Raji (cell line): ENCODE results near the gene DKK3.

ENCODE experiments used
- POLR2A ChIP-seq: IDR thresholded peaks from 2 replicates; pipeline ENCODE4 v1.6.1; 2011; ENCODE audit warnings: low read depth, low read length, control low read depth; ENCODE audit not compliant: insufficient read depth

DKK3 gene

DNA sequence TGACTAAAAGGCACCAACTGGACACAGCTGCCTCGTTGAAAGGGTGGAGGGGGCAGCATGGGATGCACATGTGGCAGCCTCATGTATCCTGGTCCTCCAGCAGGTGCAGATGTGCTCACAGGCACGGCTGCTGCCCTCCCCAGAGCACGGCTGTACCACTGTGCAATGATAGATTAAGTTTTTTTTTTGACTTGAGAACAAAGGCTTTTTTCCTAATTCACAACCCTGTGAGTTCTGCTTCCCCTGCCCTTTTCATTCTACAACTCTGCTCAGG lies 11.4 kb downstream of the DKK3 start:
- no peak for TF ChIP-seq POLR2A

GRCh38 chr11:11996321-11997048 lies 11.9 kb downstream of the DKK3 start:
- no peak for TF ChIP-seq POLR2A

- no peak for TF ChIP-seq POLR2A
These were observed 12.8 kb downstream of the DKK3 start for GRCh38 chr11:11995601-11996000.

GRCh38 chr11:11993839-11994238 lies 14.6 kb downstream of the DKK3 start:
- no peak for TF ChIP-seq POLR2A

GRCh38 chr11:11992257-11993212 lies 15.9 kb downstream of the DKK3 start:
- TF ChIP-seq POLR2A: no peak

GRCh38 chr11:11989774-11990744 lies 18.4 kb downstream of the DKK3 start:
- TF ChIP-seq POLR2A: no peak

GRCh38 chr11:11988681-11989261 lies 19.7 kb downstream of the DKK3 start:
- no peak for TF ChIP-seq POLR2A

DNA sequence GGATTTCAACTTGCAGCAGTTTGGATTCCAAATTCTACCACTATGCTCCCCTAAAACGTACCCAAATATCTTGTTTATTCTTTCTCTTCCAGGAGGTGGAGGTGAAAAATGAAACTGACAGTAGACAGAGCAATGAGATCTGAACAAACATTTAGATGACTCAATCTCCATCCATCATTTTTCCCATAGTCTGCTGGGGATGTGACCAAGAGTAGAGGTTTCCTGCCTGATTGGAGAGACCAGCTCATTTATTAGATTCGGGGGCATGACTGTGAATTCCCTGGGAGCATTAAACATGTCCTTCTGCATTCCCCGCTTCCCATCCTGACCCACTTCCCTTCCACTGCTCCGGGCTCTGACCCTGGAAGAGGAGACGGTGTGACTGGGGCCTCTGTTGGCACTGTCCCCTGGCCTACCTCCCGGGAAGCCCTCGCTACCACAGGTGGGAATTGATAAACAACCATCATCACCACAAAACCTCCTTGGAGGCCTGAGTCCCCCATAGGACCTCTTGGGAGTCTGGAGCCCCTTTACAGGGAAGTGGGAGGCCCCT lies 20.3 kb downstream of the DKK3 start:
- no peak for TF ChIP-seq POLR2A

DNA sequence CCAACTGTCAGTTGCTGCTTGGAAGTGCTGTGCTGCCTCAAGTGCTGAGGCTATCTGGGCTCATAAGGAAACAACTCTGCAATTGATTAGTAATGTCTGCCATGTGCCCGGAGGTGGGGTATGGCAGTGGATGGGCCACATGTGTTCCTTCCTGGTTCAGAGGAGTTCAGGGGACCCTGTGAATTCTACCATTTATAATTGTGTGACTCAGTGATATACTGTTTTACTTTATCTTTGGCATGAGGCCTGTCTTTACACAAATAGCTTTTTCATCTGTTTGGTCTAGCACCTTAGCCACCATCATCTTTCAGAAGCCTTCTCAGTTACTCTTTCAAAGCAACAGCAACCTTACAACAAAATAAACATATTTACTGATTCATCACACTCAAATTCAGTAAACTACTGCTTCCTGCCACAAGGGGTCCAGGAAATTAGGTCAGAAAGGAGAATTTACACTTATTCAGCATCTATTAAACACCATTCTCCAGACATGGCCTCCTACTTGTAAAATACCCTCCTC lies 20.9 kb downstream of the DKK3 start:
- TF ChIP-seq POLR2A: no peak

DNA sequence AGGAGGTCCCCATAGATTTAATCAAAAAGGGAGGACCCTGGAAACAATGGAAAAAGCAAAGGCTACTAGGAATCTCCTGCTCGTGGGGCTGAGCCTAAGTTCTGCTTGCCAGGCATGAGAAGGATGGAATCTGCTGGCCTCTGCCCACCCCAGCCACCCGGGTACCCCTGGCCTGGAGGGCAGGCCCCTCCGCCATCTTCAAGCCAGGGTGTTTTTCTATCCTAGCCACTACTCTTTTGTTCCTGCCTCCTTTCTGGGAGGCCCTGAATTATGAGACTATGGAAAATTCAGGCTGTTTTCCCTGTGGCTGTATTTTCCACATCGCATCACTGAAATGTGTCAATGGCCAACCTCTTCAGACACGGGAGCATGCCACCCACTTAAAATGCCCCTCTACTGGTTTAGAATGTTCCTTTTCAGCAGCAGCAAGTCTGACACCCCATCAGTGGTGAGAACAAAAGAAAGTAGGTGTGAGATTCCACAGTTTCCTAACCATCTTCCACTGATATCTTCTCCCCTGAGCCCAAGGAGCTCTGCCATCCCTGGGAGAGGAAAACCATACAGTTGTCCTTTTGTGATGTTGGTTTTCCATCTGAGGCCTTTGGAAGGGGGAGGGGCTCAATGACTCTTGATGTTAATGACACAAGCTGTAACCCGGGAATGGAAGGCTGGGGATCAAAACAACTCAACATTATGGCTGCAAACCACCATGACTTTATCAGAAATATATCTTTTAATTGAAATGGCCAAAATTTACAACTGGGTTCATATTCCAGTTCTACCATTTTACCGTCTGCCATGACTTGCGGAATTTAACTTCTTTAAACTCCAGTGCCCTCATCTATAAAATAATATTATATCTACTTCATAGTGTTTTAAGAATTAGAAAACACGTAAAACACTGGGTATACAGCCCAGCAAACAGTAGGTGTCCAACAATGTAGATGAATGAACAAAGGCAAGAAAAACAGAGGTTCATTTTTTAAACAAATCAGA lies 22.2 kb downstream of the DKK3 start:
- no peak for TF ChIP-seq POLR2A

DNA sequence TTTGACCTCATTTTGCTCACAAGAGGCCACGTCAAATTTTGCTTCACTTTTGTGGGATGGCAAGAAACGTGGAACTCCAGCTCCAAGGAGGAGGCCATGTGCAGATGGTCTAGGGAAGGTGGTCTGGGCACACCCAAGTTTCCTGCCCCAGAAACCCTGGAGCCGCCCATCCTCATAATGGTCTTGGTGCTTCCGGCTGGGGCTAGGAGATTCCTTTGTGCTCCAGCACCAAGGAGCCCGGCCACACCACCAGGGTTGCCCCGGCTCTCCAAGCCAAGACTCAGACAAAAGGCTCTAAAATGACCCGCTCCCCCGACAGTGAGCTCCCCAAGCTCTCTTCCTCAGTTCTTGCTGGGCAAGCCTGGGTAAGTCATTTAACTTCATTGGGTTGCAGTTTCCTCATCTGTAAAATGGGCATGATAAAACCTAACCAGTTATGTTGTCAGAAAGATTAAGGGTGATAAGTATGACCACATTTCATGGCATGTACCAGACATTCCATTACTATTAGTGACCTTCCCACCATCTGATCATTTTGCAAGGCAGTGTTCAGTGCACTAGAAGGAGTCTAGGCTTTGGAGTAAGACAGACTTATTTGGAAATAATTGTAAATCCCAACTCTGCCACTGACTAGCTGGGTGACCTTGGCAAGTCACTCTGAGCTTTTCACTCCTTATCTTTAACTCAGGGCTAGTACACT lies 23.3 kb downstream of the DKK3 start:
- TF ChIP-seq POLR2A: no peak

DNA sequence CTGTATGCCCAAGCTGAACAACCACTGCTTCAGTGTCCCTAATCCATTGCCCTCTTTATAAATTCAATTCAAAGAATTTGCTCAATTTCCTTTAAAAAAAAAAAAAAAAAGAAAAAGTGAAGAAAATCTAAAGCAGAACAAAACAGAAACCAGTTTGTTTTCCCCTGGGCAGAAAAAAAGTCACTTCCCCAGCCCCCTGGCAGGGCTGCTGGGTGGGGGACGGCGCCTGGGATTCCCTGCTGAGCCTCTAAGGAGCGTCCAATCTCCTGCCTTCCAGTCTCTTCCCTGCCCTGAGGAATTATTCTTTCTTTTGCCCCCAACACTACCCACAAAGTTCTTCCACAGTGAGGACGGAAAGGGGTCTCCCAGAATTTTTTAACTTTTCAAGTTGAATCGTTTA lies 23.9 kb downstream of the DKK3 start:
- TF ChIP-seq POLR2A: no peak

- TF ChIP-seq POLR2A: no peak
These were observed 25.0 kb downstream of the DKK3 start for GRCh38 chr11:11983427-11983826.
